ES-I3 (cell line): ENCODE results near the gene DYDC2.
"Not testable (repeated sequence)": the region's sequence is repeated elsewhere in the genome, so short reads cannot be mapped to it uniquely, and the experiment has no call there.

Experiments
- H3K36me3 ChIP-seq: 2 replicates; pipeline ENCODE4 v1.6.1; 2013; ENCODE audit warnings: mild to moderate bottlenecking, low read length, control low read depth, moderate library complexity; ENCODE audit not compliant: insufficient read depth
- H3K4me1 ChIP-seq: 2 replicates; pipeline ENCODE4 v1.6.1; 2013; ENCODE audit warnings: mild to moderate bottlenecking, control low read depth, low read length; ENCODE audit not compliant: insufficient read depth
- H3K9ac ChIP-seq: 2 replicates; pipeline ENCODE4 v1.6.1; 2013; ENCODE audit warnings: low read depth, mild to moderate bottlenecking, low read length, moderate library complexity
- H3K9me3 ChIP-seq: 2 replicates; pipeline ENCODE4 v1.6.1; 2013; ENCODE audit warnings: mild to moderate bottlenecking, low read length, moderate library complexity; ENCODE audit not compliant: control insufficient read depth, insufficient read depth

DYDC2 gene

DNA sequence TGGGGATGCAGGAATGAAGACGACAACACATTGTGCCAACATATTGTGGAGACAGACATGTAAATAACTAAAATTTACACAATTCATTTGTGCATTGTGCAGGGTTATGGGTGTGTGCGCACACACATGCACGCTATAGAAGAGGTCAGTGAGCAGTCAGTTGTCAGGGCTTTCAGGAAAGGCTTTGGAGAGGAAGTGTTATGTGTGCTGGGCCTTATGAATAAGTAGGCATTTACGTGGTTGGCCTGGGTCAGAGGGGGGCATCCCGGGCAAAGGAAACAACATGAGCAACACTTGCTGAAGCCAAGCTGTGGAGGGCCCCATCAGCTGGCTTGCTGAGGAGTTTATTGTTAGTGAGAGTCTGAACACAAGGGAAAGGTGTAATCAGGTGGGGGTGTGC is 55.9 kb downstream of the DYDC2 start:
- H3K9me3 ChIP-seq = no peaks in the 10 kb centered on the region
- peaks cover 8% of the 10 kb centered on the region for H3K4me1 ChIP-seq
- no peak overlapping the region for H3K9ac ChIP-seq
- no peaks in the 10 kb centered on the region for H3K36me3 ChIP-seq

DNA sequence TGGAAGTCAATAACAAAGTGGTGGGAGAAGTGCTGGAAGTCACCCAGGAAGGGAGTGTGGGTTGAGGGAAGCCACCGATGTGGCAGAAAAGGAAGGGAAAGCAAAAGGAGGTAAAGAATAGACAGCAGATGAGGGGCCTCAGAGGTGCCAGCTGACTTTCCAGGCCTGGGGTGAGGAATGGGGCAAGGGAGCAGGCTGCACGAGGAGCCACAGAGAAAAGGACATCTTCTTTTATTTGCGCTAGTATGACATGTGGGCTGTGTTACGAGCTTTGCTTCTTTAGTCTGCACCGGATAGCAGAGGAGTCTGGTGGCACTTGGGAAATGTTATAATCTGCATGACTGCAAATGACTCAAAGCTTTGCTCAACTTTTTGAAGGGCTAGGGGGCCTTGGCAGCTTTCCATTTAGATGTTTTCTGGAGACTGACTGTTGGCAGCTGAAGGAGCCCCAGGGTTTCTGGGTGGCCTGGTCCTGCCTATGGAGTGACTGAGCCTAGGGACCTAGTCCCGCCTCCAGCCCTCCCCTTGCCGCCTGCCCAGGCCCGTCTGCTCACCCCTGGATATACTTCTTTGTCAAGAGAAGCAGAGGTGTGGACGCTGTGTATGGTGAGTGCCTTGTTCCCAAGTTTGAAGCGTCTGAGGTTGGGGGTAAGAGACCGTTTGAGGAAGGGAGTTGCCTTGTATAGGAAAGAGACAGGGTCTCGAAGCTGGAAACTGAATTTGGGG is 56.9 kb downstream of the DYDC2 start:
- no peak overlapping the region for H3K9ac ChIP-seq
- H3K9me3 ChIP-seq = no peaks in the 10 kb centered on the region
- peaks cover 15% of the 10 kb centered on the region for H3K4me1 ChIP-seq
- H3K36me3 ChIP-seq = no peaks in the 10 kb centered on the region

DNA sequence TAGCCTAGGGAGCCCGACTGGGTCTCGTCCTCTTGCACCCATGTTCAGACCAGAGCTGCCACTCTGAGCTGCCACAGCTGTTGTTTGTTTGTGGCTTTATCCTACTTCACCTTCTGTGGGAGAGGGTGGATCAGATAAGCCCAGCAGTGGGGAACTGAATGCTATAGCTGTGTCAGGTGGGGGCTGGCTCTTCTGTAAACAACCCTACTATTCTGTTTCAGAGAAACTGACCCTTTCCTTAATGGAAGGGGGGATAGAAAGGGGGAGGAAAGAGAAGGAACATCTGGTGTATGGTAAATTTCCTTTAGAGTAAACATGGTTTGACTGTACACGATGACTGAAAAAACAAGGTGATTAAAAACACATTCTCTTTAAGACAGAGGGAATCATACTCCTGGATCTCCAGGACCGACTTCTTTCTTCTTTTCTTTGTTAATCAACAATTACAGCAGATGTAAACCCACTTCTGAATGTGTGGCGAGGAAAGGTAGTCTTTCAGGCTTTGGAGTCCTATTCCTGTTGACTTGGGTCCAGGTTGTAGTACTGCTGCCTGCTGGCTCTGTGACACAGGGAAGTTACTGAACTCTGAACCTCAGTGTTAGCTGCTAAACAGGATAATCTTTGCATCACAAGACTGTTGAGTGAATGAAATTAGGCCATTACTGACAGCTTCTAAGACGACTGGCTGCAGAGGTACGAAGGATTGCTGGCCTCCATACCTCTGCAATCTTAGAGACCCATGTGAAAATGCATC is 57.7 kb downstream of the DYDC2 start:
- Histone ChIP-seq H3K9ac (no peak overlapping the region), H3K36me3 (no peaks in the 10 kb centered on the region), H3K9me3 (no peaks in the 10 kb centered on the region), H3K4me1 (peaks cover 19% of the 10 kb centered on the region)

DNA sequence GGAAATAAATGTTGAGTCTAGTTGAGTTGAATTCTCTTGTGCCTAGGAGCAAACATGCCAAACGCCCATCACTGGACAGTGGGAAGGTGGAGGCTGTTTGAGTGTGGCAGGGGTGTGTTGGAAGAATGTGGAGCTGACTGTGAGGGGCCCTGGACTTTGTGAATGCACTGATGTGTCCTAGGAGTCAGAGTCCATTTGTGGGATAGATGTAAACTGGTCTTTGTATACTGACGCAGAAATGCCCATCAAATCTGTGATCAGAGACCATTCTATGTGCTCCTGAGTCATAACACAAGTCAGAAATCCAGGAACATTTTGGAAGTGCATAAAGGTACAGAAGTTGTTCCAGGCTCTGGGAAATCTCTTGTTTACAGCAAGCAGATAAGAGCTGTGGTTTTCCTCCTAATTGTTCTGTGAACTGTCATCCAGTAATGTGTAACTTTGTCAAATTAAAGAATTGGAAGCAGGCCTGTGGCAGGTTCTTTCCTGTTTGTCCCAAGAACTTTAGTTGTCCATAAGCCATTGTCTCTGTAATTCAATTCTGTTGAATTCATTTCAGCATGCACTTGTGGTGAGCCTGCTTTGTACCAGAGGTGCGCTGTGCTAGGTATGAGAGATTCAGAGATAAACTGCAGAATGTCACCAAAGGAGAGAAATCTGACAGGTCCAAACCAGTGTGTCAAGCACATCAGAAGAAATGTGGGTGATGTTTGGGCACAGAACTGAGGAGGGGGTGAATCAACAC is 59.3 kb downstream of the DYDC2 start:
- Histone ChIP-seq H3K9me3 (no peaks in the 10 kb centered on the region), H3K9ac (no peak overlapping the region), H3K4me1 (peaks cover 19% of the 10 kb centered on the region), H3K36me3 (peaks cover 1% of the 10 kb centered on the region; the same call in 1 of the 2 replicates)

DNA sequence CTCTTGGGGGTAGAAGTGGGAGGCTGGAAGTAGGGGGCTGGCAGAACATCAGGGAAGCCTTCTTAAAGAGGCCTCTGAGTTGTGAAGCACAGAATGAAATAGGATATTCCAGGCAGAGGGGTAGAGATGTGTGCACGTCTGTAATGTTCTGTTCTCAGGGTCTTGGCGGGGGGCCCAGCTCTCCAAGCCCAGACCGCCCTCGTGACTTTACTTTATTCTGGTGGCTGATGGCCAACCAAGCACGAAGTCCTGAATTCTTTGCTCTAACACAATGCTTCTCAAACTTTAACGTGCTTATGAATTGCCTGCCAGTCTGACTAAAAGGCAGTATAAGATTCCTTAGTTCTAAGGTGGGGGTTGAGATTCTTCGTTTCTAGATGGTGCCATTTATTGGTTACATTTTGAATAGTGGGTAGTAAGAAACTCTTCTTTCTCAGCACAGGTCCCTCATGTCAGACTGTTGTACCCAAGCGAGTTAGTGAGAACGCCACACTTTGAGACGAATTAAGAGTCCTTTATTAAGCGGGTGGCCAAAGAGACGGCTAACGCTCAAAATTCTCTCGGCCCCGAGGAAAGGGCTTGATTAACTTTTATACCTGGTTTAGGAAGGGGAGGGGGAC is 60.0 kb downstream of the DYDC2 start:
- Histone ChIP-seq H3K36me3 (peaks cover 3% of the 10 kb centered on the region; the same call in 1 of the 2 replicates), H3K4me1 (peaks cover 19% of the 10 kb centered on the region), H3K9me3 (no peaks in the 10 kb centered on the region), H3K9ac (no peak overlapping the region)

DNA sequence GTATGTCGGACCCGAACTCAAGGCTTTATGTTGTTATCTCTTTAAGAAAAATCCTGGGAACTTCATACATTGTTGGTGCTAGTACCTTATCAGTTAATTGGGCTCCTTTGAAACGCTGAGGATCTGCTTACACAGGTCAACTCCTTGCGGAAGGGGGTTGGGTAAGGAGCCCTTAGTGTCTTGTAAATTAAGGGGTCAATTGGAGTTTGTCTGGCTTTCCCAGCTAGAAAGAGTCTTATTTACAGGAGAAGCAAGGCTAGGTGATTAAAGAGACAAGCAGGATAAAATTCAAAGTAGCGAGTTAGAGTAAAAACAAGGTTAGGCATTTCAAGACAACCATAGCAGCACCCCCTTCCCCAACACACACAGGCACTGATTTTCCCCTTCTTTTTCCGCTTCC is 60.7 kb downstream of the DYDC2 start:
- not testable (repeated sequence) for H3K9me3 ChIP-seq, H3K36me3 ChIP-seq, H3K9ac ChIP-seq
- H3K4me1 ChIP-seq = peaks cover 19% of the 10 kb centered on the region
